ENCODE measurements around the gene ZNF416. TPM values are rescaled to one million over a fixed set of nuclear protein-coding genes. Genes with fewer than 3 reads are reported as not detected.

The ZNF416 gene
- total RNA-seq = 3.9 and 4.3 TPM in 2 replicates

DNA sequence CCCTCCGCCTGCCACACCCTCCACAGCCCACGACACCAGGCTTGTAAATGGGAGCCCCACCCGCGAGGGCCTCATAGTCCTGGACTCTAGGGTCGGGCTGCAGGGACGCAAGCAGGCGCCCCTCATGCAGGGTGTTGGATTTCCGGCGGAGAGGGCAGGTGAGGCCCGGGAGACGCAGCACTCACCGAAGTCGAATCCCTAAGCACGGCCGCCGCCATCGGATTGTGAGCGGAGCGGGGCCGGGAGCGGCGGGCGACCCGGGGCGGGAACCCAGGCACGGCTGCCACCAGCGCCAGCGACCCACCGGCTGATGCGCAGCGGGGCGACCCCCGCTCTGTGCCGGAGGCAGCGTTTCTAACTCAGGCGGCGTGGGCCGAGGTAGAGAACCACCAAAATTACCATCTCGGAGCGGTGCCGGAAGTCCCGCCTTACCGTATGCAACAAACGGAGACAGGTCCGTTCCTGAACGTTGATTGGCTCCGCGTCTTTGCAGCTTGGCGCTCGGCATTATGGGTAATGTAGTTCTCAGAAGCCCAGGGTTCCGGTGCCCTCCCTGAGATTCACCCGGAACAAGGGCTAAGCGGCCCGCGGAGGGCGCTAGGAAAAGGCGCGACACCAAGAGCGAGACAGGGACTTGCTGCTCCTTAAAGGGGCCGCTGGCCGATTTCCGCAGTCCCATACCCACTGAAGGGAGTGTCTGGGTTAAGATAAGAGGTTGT lies at the start of gene ZNF416:
Gene ZNF416 (minus strand): TSS at position 425 of the 719 bp plus-strand sequence. CDS start 207 bp downstream, at position 218.

DNA sequence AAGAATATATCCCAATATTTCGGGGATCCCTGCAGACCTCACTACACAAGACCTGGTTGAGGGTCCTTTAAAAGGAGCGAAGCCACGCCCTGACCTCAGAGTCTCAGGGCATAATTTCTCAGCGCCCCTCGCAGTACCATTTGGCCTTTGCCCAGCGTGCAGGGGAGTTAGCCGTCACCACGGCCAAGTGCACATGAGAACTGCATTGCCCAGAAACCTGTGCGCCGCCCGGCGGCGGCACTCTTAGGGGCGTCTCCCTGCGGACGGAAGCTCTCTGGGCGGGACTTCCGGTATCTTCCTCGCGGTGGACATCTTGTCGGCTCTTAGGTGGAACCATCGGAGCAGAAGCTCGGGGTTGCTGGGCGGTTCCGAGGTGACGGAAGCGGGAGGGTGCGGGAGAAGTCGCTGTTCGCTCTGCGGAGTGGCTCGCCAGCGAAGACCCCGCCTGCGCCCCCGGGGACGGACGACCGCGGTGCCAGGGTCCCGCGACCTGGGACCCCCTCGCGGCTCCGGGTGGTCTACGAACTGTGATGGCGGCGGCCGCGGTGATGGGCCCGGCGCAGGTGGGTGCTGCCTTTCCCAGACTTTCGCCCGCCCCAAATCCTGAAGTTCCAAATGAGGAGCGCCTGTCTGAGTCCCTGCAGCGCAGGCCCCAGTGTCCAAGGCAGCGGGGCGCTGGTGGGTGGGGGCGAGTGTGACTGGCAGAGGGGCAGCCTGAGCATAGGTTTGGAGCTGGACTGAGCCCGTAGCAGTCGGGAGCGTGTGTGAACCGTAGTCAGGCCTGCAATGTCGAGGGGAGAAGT lies 35.4 kb upstream of the ZNF416 start, which contains the start of gene ZNF134:
Gene ZNF134 (plus strand): TSS at position 302 of the 803 bp plus-strand sequence. CDS start 5,227 bp downstream, outside the sequence.

DNA sequence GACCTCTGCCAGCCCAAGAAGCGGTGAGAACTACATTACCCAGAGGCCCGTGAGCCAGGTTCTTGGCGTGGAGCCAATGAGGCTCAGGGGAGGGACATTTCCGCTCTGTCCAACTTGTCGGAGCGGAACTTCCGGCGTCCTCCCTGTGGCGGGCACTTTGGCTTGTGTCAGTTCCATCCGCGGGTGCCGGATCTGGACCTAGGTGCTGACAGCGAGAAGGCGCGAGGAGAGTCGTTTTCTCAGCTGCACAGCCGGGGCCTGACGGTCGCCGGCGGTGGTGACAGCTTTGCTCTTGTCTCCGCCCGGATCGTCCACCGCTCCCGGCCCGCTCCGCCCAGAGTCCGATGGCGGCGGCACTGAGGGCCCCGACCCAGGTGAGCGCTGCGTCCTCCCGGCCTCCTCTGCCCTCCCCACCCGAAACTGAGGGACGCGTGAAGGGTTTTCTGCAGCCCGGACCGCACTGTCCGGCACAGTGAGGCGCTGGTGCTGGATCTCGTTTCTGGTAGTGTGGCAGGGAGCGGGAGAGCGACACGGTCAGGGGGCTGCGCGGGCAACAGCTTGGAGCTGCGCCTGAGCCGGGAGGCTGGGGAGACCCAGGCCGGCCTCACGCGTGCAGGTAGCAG lies 21.2 kb upstream of the ZNF416 start, which contains the start of gene ZNF530:
Gene ZNF530 (plus strand): TSS at position 125 of the 623 bp plus-strand sequence. CDS start 4,461 bp downstream, outside the sequence.

DNA sequence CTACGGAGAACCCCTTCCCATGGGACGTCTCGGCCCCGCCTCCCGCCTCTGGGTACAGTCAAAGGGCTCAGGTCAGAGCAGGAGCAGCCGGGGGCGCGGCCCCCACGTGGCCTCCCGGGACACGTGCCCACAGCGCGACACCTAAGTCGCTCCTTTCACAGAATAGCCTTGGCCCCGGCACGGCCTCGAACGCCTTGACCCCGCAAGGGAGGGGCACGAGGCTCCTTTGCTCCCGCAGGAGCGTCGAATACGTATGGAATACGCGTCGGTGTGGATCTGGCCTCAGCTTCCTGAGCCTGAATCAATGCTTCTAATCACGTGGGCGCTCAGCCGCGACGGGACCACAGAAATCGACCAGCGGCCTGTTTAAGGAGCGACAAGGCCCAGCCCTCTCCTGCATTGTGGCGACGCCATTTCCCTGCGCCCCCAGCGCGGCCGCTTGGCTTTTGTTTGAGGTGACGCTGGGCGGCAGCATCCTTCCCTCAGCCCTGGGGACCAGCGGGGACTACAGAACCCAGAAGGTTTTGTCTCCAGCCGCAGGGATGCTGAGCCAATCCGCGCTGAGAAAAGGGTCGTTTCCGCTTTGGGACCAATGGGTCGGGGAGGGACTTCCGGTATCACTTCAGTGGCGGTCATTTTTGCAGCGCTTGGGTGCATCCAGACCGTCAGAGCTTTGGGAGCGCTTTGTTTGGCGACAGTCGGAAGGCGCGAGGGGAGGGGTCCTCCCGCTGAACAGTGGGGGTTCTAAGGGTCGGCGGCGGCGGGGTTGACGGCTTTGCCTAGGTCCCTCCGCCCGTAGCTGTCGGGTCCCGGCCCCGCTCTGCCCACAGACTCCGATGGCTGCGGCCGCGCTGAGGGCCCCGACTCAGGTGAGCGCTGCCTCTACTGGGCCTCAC lies 5.1 kb upstream of the ZNF416 start, which contains the start of gene ZIK1:
Gene ZIK1 (plus strand): TSS at position 625 of the 896 bp plus-strand sequence. CDS start 212 bp downstream, at position 837.

DNA sequence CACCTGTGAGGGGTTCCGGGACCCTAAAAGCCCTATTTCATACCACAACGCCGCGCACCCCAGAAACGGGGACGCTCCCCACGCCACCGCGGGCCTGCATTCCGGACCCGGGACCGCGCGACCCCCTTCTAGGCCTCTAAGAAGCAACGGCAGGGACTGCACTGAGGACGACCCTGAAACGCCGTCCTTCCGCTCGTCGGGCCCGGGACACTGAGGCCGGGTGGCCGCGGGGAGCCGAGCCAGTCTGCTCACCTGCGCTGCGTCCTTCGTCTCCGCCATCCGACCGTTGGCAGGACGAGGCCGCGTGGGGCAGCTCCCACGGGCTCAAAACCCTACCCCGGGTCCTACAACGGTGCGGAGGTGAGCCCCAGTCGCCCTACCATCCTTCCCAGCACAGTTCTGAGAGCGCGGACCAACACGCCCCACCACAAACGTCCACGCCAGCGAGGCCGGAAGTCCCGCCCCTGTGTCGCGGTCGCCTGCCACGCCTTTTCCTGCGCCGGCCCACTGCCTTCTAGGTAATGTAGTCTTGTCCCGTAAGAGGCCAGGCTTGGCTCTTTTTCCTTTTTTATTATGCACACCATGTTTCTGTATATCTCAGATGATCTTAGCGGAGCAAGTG lies 19.2 kb downstream of the ZNF416 start, which contains the start of gene ZNF550:
Gene ZNF550 (minus strand): TSS at position 460 of the 622 bp plus-strand sequence. CDS start 181 bp downstream, at position 279.

DNA sequence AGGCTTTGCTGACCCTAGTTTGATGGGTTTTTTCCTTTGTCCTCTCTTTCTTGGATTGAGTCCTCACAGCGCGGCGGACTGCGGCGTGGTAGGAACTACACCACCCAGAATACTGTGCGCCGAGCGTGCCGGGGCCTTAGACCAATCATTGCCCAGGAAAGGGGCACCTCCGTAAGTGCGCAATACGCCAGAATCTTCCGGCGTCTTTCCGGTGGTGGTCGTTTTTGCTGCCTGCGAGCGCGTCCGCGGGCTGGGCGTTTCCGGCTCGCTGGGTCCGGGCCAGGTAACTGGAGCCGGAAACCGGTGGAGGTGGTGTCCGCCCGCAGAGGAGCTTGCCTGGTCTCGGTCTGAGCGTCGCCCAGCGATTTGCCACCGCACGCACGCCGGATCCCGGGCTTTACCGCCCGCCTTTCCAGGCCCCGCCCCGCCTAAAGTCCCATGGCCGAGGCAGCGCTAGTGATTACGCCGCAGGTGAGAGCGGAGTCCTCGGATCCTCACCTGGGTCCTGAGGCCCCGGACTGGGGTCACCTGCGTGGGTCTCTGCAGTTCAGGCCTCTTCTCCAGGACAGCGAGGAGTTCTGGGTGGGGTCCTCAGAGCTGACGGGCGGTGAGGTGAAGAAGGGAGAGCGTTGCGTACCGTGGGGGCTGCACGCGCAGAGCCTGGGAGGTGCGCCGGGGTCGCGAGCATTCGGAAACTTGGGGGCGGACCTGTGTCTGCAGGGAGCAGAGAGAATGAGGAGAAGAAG lies 51.4 kb downstream of the ZNF416 start, which contains the start of gene ZNF549:
Gene ZNF549 (plus strand): TSS at position 221 of the 746 bp plus-strand sequence. CDS start 218 bp downstream, at position 439.

Other genes starting within 250 kb of the ZNF416 start
- gene ZNF304, start 227.6 kb downstream of the ZNF416 start, total RNA-seq = 7.4 and 7.8 TPM in 2 replicates
- 7.4 and 14.0 TPM in 2 replicates for gene TRAPPC2B, start 215.4 kb downstream of the ZNF416 start, total RNA-seq
- 1.6 and 2.1 TPM in 2 replicates for gene ZNF547, start 215.4 kb downstream of the ZNF416 start, total RNA-seq
- 9.7 and 15.6 TPM in 2 replicates for gene ZNF548, start 189.1 kb downstream of the ZNF416 start, total RNA-seq
- 8.2 and 11.0 TPM in 2 replicates for gene ZNF17, start 167.8 kb downstream of the ZNF416 start, total RNA-seq
- gene ZNF749, start 143.6 kb downstream of the ZNF416 start, total RNA-seq = 7.8 and 13.8 TPM in 2 replicates
- gene VN1R1, start 121.8 kb downstream of the ZNF416 start, total RNA-seq = 0.30 and 0.32 TPM in 2 replicates
- gene ZNF772, start 101.3 kb downstream of the ZNF416 start, total RNA-seq = 8.8 and 13.1 TPM in 2 replicates
- gene ZNF419, start 91.2 kb downstream of the ZNF416 start, total RNA-seq = 7.3 and 8.8 TPM in 2 replicates
- gene ZNF773, start 79.0 kb downstream of the ZNF416 start, total RNA-seq = 7.5 and 8.1 TPM in 2 replicates
- 3.5 and 5.2 TPM in 2 replicates for gene ZNF549, start 51.6 kb downstream of the ZNF416 start, total RNA-seq
- gene ZNF550, start 19.0 kb downstream of the ZNF416 start, total RNA-seq = 2.9 and 5.8 TPM in 2 replicates
- 1.6 and 2.9 TPM in 2 replicates for gene ZIK1, start 5.2 kb upstream of the ZNF416 start, total RNA-seq
- gene ZNF530, start 21.0 kb upstream of the ZNF416 start, total RNA-seq = 1.4 and 7.1 TPM in 2 replicates
- gene ZNF134, start 35.3 kb upstream of the ZNF416 start, total RNA-seq = 14.9 and 18.5 TPM in 2 replicates
- 5.8 and 9.3 TPM in 2 replicates for gene ZNF211, start 54.3 kb upstream of the ZNF416 start, total RNA-seq
- gene ZSCAN4, start 90.0 kb upstream of the ZNF416 start, total RNA-seq = not detected in 2 replicates
- gene ZNF551, start 103.1 kb upstream of the ZNF416 start, total RNA-seq = 7.4 and 9.4 TPM in 2 replicates
- gene ZNF154, start 130.3 kb upstream of the ZNF416 start, total RNA-seq = 0.32 and 1.5 TPM in 2 replicates
- 4.2 and 7.0 TPM in 2 replicates for gene ZNF671, start 148.7 kb upstream of the ZNF416 start, total RNA-seq
- gene ZNF776, start 167.9 kb upstream of the ZNF416 start, total RNA-seq = 9.9 and 12.0 TPM in 2 replicates
- 11.4 and 22.9 TPM in 2 replicates for gene ZNF586, start 190.8 kb upstream of the ZNF416 start, total RNA-seq
- gene ZNF552, start 236.0 kb upstream of the ZNF416 start, total RNA-seq = 6.5 and 10.5 TPM in 2 replicates

All from epithelial cell of umbilical artery (primary cell).